Lower leg skin (tissue), 3 donors: ENCODE results near the gene SNX30.

Experiments used
- CTCF ChIP-seq, 3 donors: fragments of 450-650 bp; IDR thresholded peaks; one replicate each; pipeline ENCODE4 v1.5.1; 2016; ENCODE audit warnings: antibody characterized with exemption in 3 of 3, mild to moderate bottlenecking in 3 of 3, moderate library complexity in 2 of 3
- POLR2A ChIP-seq, 2 donors: fragments of 450-650 bp; IDR thresholded peaks; one replicate each; pipeline ENCODE4 v1.6.1; 2016 to 2017; ENCODE audit warnings: antibody characterized with exemption in 2 of 2, mild to moderate bottlenecking in 1 of 2, moderate library complexity in 1 of 2

- peak in 1 of 3 donors; percentile 29 for TF ChIP-seq CTCF (IDR thresholded peaks at IDR 0.05)
- TF ChIP-seq POLR2A (IDR thresholded peaks at IDR 0.05), result no peak
Measured at GRCh38 chr9:112750016-112750763, at the start of gene SNX30.
